Right renal pelvis (tissue), 4 donors: ENCODE data around the gene COX15. TPM values are rescaled to one million over a fixed set of nuclear protein-coding genes. Genes with fewer than 3 reads are reported as not detected.

Experiments used
- polyA plus RNA-seq, 4 donors: library from polyadenylated mRNA; unstranded; fragments of 120-200 nt; gene quantifications; one replicate each; pipeline ENCODE4 v1.2.1, GENCODE V29; 2013; ENCODE audit not compliant: insufficient read length in 4 of 4

Gene COX15
- polyA plus RNA-seq, 4 donors: 46.4 to 50.4 (median 47.0) TPM

Other genes starting within 250 kb of the COX15 start
- not detected for gene NKX2-3, start 199.2 kb downstream of the COX15 start, polyA plus RNA-seq
- 10 to 100 TPM; 38.4 to 43.9 (median 39.6) TPM for gene SLC25A28, start 111.7 kb downstream of the COX15 start, polyA plus RNA-seq
- 10 to 100 TPM; 19.3 to 21.3 (median 21.1) TPM for gene ENTPD7, start 72.6 kb downstream of the COX15 start, polyA plus RNA-seq
- 10 to 100 TPM; 22.5 to 26.4 (median 24.7) TPM for gene CUTC, start 107 bp upstream of the COX15 start, polyA plus RNA-seq
- gene ABCC2, start 50.5 kb upstream of the COX15 start, polyA plus RNA-seq: 10 to 100 TPM in 1 of 4 donors, 1 to 10 TPM in 3; 7.4 to 11.4 (median 8.9) TPM